HG03025 (cell line): ENCODE data around the gene GSG1.
"Not testable (repeated sequence)": the region's sequence is repeated elsewhere in the genome, so short reads cannot be mapped to it uniquely, and the experiment has no call there.

Source experiments
- ATAC-seq: cut with Tn5 transposase; IDR thresholded peaks from one replicate; pipeline ENCODE4 v1.9.1; 2021; ENCODE audit warnings: mild to moderate bottlenecking, moderate library complexity; ENCODE audit not compliant: unreplicated experiment, low FRiP score

The GSG1 gene

GRCh38 chr12:13066459-13066858 lies 37.0 kb downstream of the GSG1 start:
- no peak for ATAC-seq

GRCh38 chr12:13066014-13066413 lies 37.5 kb downstream of the GSG1 start:
- no peak for ATAC-seq

GRCh38 chr12:13062669-13063068 lies 40.8 kb downstream of the GSG1 start:
- ATAC-seq, result no peak

GRCh38 chr12:13061377-13061776 lies 42.1 kb downstream of the GSG1 start:
- no peak for ATAC-seq

- no peak for ATAC-seq
These were observed 42.9 kb downstream of the GSG1 start for GRCh38 chr12:13060581-13060980.

- not testable (repeated sequence) for ATAC-seq
These were observed 49.9 kb downstream of the GSG1 start for GRCh38 chr12:13053617-13054016.

- no peak for ATAC-seq
These were observed 51.0 kb downstream of the GSG1 start for GRCh38 chr12:13052421-13052820.

- ATAC-seq, result no peak
These were observed 53.7 kb downstream of the GSG1 start for GRCh38 chr12:13049816-13050215.

GRCh38 chr12:13046964-13047363 lies 56.5 kb downstream of the GSG1 start:
- ATAC-seq, result no peak

- no peak for ATAC-seq
These were observed 57.7 kb downstream of the GSG1 start for GRCh38 chr12:13045816-13046215.

- no peak for ATAC-seq
These were observed 58.6 kb downstream of the GSG1 start for GRCh38 chr12:13044906-13045299.

GRCh38 chr12:13044002-13044905 lies 59.2 kb downstream of the GSG1 start, which contains the start of gene FAM234B:
Gene FAM234B (plus strand): TSS chr12:13044381. CDS start chr12:13044404, 23 bp downstream.
- peak; percentile 81 for ATAC-seq

- no peak for ATAC-seq
These were observed 60.7 kb downstream of the GSG1 start for GRCh38 chr12:13042666-13043230.

GRCh38 chr12:13041224-13041623 lies 62.2 kb downstream of the GSG1 start:
- ATAC-seq, result no peak

GRCh38 chr12:13039328-13039956 lies 64.0 kb downstream of the GSG1 start:
- ATAC-seq, result no peak

- no peak for ATAC-seq
These were observed 64.8 kb downstream of the GSG1 start for GRCh38 chr12:13038491-13039161.

- ATAC-seq, result no peak
These were observed 66.6 kb downstream of the GSG1 start for GRCh38 chr12:13036881-13037280.

GRCh38 chr12:13035335-13035734 lies 68.1 kb downstream of the GSG1 start:
- not testable (repeated sequence) for ATAC-seq
